Mucosa of rectum (tissue), 2 donors: ENCODE results near the gene RANBP3L.

ENCODE experiments used
- H3K27ac ChIP-seq, 2 donors: one replicate each; pipeline ENCODE4 v1.7.0; 2013; ENCODE audit warnings: inconsistent platforms in 2 of 2, low read depth in 2 of 2, low read length in 2 of 2
- H3K27me3 ChIP-seq, 2 donors: one replicate each; pipeline ENCODE4 v1.7.0; 2013; ENCODE audit warnings: low read length in 2 of 2; ENCODE audit not compliant: control insufficient read depth in 2 of 2, insufficient read depth in 2 of 2
- H3K36me3 ChIP-seq, 2 donors: one replicate each; pipeline ENCODE4 v1.7.0; 2013; ENCODE audit warnings: low read length in 2 of 2; ENCODE audit not compliant: control insufficient read depth in 2 of 2, insufficient read depth in 2 of 2
- H3K4me1 ChIP-seq, 2 donors: one replicate each; pipeline ENCODE4 v1.7.0; 2013; ENCODE audit warnings: low read length in 2 of 2, mild to moderate bottlenecking in 1 of 2; ENCODE audit not compliant: control insufficient read depth in 2 of 2, insufficient read depth in 2 of 2
- H3K4me3 ChIP-seq, 2 donors: one replicate each; pipeline ENCODE4 v1.7.0; 2013; ENCODE audit warnings: low read length in 2 of 2
- H3K9ac ChIP-seq, 2 donors: one replicate each; pipeline ENCODE4 v1.7.0; 2013; ENCODE audit warnings: low read length in 2 of 2, low read depth in 1 of 2, mild to moderate bottlenecking in 1 of 2
- H3K9me3 ChIP-seq, 2 donors: one replicate each; pipeline ENCODE4 v1.7.0; 2013; ENCODE audit warnings: low read length in 2 of 2; ENCODE audit not compliant: control insufficient read depth in 2 of 2
- donor health status: healthy.
- donor health status: Normal muscosa, but diverticular disease.

Gene RANBP3L

DNA sequence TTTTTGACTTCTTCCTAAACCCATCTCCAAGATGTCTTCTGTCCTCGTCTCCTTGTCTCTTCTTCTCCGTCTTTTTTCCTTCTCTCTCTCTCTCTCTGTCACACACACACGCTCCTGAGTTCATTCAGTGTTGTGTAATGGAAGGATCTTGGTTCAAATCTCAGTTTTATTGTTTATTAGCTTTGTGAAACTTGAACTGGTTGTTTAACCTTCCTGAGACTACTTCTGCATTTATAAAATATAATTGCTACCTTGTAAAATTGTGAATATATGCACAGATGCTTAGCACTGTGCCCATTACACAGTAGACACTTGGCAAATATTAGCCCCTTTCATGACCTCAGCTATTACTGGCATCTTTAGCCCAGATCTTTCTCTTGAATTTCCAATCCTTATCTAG, 57.6 kb downstream of the RANBP3L start:
- Histone ChIP-seq H3K9me3 (no peaks in the 10 kb centered on the region), H3K27me3 (no peaks in the 10 kb centered on the region), H3K27ac (no peak overlapping the region), H3K9ac (no peak overlapping the region), H3K4me3 (no peak overlapping the region), H3K36me3 (no peaks in the 10 kb centered on the region), H3K4me1 (peaks cover 4 to 14% of the 10 kb centered on the region in 2 donors)

DNA sequence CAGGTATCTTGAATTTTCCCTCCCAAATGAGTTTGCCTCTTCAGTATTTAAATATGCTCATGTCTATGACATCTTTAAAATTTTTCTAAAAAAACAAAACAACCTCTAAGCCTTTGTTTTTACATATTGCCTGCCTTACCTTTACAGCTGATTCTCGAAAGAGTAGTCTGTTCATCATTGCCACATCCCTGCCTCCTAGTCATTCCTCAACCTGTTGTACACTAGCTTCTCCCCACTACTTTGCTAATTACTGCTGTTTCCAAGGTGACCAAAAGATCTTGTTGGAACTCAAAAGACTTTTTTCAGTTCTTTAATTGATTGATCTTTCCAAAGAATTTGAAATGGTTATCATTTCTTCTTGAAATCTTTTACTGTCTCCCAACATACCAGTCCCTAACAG, 58.0 kb downstream of the RANBP3L start:
- Histone ChIP-seq H3K4me3 (no peak overlapping the region), H3K27me3 (no peaks in the 10 kb centered on the region), H3K9ac (no peak overlapping the region), H3K9me3 (no peaks in the 10 kb centered on the region), H3K4me1 (peaks cover 4 to 14% of the 10 kb centered on the region in 2 donors), H3K27ac (no peak overlapping the region), H3K36me3 (no peaks in the 10 kb centered on the region)

DNA sequence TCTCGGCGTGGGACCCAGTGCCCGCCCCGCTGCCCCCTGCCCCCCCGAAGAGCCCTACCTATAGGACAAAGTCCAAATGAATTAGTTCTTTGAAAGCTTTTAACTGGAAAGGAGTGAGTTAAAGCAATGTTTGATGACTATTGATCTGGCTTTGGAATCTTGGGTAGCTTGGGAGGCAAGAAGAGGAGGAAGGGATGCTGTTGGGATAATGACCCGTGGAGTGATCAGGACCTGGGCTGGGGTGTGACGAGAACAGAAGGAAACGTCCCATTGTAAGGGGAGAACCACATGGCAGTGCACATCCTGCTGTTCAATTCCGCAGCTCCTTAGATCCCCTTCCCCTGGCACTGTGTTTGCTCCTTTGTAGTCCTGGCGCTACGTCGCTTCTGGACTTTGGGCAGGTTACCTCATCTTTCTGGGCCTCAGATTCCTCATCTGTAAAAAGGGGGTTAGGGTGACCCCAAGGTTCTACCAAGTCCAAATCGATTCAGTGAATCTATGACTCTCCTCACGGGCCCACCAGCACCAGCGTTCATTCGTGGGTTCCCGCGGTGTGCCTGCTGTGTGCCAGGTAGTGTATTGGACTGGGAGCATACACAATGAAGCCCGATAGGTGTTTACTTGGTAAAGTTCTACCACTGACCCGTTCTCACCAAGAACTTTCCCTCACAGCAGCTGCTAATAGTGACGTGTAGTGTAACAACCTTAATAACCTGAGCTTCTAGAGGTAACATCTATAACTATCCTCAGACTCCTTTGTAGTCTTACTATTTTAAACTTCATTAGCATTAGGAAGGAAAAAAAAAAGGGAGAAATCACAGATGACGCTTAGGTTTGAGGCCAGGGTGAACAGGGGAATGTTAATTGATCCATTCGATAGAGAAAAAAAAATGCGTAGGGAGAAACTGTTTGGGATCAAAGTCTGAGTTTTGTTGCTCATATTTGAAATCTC, 58.9 kb downstream of the RANBP3L start:
- Histone ChIP-seq H3K9me3 (no peaks in the 10 kb centered on the region), H3K36me3 (no peaks in the 10 kb centered on the region), H3K9ac (peak overlapping the region; percentile 87 to 89), H3K27me3 (no peaks in the 10 kb centered on the region), H3K4me3 (peak overlapping the region; percentile 85 to 88), H3K27ac (peak overlapping the region; percentile 90 to 91), H3K4me1 (peaks cover 4 to 14% of the 10 kb centered on the region in 2 donors)

DNA sequence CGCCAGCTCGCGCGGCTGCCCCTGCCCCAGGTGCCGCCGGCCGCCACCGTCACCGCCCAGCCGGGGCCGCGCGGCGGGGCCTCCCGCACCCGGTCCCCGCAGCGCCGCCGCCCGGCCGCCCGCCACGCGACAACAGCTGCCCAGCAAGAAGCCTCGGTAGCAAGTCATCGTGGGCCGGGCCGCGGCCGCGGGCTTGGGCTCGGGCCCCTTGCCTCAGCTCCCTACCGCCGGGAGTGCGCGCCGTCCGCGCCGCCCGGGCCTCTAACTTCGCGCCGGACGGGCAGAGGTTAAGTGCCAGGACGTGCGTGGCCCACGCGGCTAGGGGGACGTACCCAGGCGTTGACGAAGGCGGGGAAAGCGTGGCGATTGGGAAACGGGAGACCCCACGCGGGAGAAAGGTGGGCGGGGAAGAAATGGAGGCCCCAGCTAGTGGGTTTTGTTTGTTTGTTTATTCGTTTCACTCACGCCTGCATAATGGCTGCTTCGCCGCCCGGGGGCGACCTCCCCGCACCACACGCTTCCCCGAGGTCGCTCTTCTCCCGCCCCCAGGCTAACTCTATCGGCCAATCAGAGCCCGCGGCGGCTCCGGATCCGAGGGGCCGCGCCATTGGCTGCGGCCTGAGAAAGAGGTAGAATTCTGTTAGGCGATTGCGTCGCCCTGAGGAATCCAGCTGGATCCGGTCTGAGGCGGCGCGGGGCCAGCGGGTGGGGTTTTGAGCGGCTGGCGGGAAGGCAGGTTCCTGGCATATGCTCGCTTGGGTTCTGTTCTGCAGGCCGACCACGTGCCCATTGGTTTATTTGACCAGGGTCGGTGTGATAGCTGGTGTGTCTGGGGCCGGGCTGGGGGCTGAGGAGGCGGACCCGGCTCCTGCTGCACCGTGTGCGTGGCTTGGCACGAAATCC, 59.8 kb downstream of the RANBP3L start, which contains the start of gene NADK2:
TSS of gene NADK2 (minus strand) at position 295 of the 903 bp plus-strand sequence. CDS start at position 168, 127 bp downstream.
- H3K9ac ChIP-seq: peak within 1 kb of the TSS; percentile 87 to 89
- H3K4me3 ChIP-seq: peak within 1 kb of the TSS; percentile 85 to 88
- no peaks in the 10 kb centered on the region for H3K9me3 ChIP-seq
- peaks cover 4 to 16% of the 10 kb centered on the region in 2 donors for H3K4me1 ChIP-seq
- H3K27ac ChIP-seq: peak within 1 kb of the TSS; percentile 90 to 91
- H3K36me3 ChIP-seq: no peaks in the 10 kb centered on the region
- no peaks in the 10 kb centered on the region for H3K27me3 ChIP-seq

DNA sequence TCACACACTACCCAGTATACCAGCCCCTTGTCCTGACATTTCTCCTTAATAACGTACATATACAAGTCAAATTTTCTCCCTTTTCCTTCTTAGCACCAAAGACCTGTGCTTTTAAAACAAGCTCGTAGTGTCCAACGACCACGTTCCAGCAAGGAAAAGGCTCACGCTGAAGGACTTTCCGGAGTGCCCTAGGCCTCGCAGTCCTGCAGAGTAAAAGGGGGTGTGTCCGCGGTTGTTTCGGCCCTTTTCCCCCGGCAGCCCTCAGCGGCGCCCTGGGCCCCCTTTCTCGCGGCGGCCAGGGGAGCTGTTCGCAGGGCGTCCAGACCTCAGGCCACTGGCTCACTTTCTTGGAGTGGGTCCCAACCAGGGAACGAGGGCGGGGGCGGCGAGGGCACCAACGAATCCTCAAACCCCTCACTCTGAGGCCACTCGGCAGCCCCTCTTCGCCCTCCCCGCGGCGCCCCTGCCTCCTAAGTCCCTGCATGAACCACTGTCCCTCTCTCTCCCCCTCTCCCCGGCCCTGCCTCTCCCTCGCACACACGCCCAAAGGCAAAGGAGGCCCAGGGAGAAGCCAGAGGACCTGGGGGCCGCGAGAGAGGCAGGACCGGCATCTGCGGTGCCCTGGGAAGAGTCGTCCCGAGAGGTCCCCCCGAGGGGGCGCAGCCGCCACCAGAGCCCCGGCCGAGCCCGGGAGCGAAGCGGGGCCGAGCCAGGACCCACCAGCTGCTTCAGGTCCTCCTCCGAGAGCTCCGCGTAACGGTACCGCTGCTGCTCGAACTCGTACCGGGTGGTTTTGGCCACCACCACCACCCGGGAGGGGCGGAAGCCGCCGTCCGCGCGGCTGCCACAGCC, 60.7 kb downstream of the RANBP3L start:
- peaks cover 4 to 16% of the 10 kb centered on the region in 2 donors for H3K4me1 ChIP-seq
- H3K27me3 ChIP-seq: no peaks in the 10 kb centered on the region
- peak overlapping the region; percentile 87 to 89 for H3K9ac ChIP-seq
- peak overlapping the region; percentile 90 to 91 for H3K27ac ChIP-seq
- no peaks in the 10 kb centered on the region for H3K36me3 ChIP-seq
- H3K9me3 ChIP-seq: no peaks in the 10 kb centered on the region
- peak overlapping the region; percentile 85 to 88 for H3K4me3 ChIP-seq

DNA sequence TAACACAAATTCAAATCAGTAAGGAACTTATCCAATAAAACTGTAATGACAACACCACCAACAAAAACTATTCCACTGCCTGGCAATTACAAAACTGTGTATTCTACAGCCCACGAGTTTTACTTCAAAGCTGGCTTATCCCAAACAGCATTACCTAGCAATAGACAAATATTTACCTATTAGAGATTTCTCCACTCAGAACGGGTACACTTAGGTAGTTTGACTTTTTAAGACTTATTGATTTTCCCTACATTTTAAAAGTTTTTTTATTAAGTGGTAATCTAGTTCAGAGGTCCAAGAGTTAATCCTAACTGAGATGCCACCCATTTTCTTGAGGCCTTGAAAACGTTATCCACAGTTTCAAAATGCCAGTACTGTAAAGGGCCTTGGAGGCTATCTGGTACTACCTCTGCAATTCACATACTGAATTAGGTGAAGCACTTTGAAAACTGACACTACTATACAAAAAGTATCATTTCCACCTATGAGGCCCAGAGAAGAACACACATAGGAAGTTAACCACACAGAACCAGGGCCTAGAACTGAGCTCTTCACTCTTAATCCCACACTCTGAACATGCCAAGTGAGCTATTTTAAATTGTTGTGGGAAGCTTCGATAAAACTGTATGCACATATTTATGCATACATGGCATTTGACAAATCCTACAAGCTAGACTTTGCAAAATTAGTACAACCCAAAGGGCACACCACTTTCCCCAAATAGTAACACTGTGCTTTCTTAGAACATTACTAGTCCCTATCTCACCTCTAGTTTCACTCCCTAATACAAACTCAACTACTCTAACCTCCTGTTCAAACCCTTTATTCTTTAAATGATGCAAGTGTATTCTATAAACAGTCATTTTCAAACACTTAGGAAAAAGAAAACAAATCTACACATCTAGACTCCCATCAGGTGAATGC, 62.1 kb downstream of the RANBP3L start:
- H3K4me3 ChIP-seq: peak overlapping the region in 1 of 2 donors; percentile 85
- H3K9ac ChIP-seq: no peak overlapping the region
- no peaks in the 10 kb centered on the region for H3K36me3 ChIP-seq
- H3K4me1 ChIP-seq: peaks cover 4 to 16% of the 10 kb centered on the region in 2 donors
- no peaks in the 10 kb centered on the region for H3K27me3 ChIP-seq
- no peak overlapping the region for H3K27ac ChIP-seq
- H3K9me3 ChIP-seq: no peaks in the 10 kb centered on the region

DNA sequence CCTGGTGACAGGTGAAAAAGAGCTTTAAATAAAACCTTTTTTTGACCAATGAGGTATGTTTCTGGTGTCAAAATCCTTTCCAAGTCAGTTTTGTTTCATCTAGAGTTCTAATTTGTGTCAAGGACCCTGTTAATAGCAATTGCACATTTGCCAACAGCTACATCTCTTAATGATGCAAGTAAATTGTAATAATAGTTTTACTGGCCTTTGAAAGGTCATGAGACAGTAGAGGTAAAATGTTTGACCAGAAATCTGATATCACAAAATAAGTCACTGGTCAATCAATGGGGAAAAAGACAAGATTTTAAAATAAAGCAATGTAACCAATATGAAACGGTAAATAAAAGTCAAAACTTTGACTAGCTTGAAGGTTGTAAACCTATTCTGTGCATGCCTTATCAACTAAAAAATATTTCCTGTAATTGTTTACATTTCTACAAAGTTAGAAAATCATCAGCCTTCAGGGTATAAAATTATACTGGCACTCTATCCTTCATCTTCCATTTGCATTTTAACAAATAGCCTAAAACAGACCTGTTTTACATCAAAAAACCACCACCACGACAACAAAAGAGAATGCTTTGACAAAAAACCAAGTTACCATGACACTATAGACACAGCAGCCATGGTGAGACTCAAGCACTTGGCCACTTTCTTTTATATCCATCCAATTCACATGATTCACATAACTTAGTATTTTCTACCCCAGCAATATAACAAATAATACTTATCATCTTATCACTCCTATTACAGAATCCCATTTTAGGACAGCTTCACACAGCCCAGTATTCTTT, 63.0 kb downstream of the RANBP3L start:
- Histone ChIP-seq H3K27ac (no peak overlapping the region), H3K4me1 (peaks cover 4 to 16% of the 10 kb centered on the region in 2 donors), H3K9ac (no peak overlapping the region), H3K9me3 (no peaks in the 10 kb centered on the region), H3K4me3 (no peak overlapping the region), H3K27me3 (no peaks in the 10 kb centered on the region), H3K36me3 (no peaks in the 10 kb centered on the region)

DNA sequence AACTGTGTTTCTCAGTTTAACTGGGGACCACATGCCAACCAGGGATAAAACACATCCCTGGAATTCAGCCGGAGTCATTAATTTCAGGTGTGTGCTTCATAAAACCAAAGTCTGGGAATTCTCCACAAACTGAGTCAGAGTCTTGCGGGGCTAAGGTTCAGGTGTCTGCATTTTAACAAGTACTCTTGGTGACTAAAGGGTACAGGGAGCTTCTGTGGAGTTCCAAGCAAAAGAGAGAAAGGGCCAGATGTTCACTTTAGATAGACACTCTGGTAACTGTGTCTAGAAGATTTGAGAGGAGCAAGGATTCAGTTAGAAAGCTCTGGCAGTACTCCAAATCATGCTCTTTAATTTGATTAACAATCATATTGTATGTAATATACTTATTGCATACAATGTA, 64.0 kb downstream of the RANBP3L start:
- Histone ChIP-seq H3K4me1 (peaks cover 2 to 16% of the 10 kb centered on the region in 2 donors), H3K9me3 (no peaks in the 10 kb centered on the region), H3K9ac (no peak overlapping the region)

More for the DNA sequence above, 64.0 kb downstream of the RANBP3L start:
- H3K36me3 ChIP-seq: no peaks in the 10 kb centered on the region
- H3K27ac ChIP-seq: no peak overlapping the region
- H3K4me3 ChIP-seq: no peak overlapping the region
- H3K27me3 ChIP-seq: no peaks in the 10 kb centered on the region
